Measurements from ENCODE around the gene GIMAP4.
"Not testable (repeated sequence)": the region's sequence is repeated elsewhere in the genome, so short reads cannot be mapped to it uniquely, and the experiment has no call there.

Gene GIMAP4

GRCh38 chr7:150580638-150581394, 13.6 kb downstream of the GIMAP4 start:
- DNase-seq (ENCODE audit: low read depth in 2 of 2): no peak

GRCh38 chr7:150585199-150585598, 18.0 kb downstream of the GIMAP4 start:
- no peak for DNase-seq (ENCODE audit: low read depth in 2 of 2)

GRCh38 chr7:150586068-150586784, 19.0 kb downstream of the GIMAP4 start:
- DNase-seq (ENCODE audit: low read depth in 2 of 2): no peak

- no peak for DNase-seq (ENCODE audit: low read depth in 2 of 2)
These were observed 19.6 kb downstream of the GIMAP4 start for GRCh38 chr7:150586785-150587152.

- DNase-seq (ENCODE audit: low read depth in 2 of 2): no peak
These were observed 20.4 kb downstream of the GIMAP4 start for GRCh38 chr7:150587551-150587950.

- no peak for DNase-seq (ENCODE audit: low read depth in 2 of 2)
These were observed 27.6 kb downstream of the GIMAP4 start for GRCh38 chr7:150594805-150595204.

GRCh38 chr7:150595361-150595760, 28.2 kb downstream of the GIMAP4 start:
- no peak for DNase-seq (ENCODE audit: low read depth in 2 of 2)

GRCh38 chr7:150603600-150603999, 36.4 kb downstream of the GIMAP4 start:
- DNase-seq (ENCODE audit: low read depth in 2 of 2): not testable (repeated sequence)

GRCh38 chr7:150610233-150610632, 43.0 kb downstream of the GIMAP4 start:
- DNase-seq (ENCODE audit: low read depth in 2 of 2): no peak

GRCh38 chr7:150612925-150613324, 45.7 kb downstream of the GIMAP4 start:
- no peak for DNase-seq (ENCODE audit: low read depth in 2 of 2)

- no peak for DNase-seq (ENCODE audit: low read depth in 2 of 2)
These were observed 46.7 kb downstream of the GIMAP4 start for GRCh38 chr7:150613880-150614279.

GRCh38 chr7:150614426-150614825, 47.2 kb downstream of the GIMAP4 start:
- DNase-seq (ENCODE audit: low read depth in 2 of 2): not testable (repeated sequence)

GRCh38 chr7:150615221-150615755, 48.1 kb downstream of the GIMAP4 start:
- DNase-seq (ENCODE audit: low read depth in 2 of 2): not testable (repeated sequence)

- DNase-seq (ENCODE audit: low read depth in 2 of 2): no peak
These were observed 52.9 kb downstream of the GIMAP4 start for GRCh38 chr7:150620061-150620460.

GRCh38 chr7:150620617-150621371, 53.6 kb downstream of the GIMAP4 start:
- DNase-seq (ENCODE audit: low read depth in 2 of 2): no peak

- no peak for DNase-seq (ENCODE audit: low read depth in 2 of 2)
These were observed 54.2 kb downstream of the GIMAP4 start for GRCh38 chr7:150621376-150621775.
